GM12872 (cell line): ENCODE results near the gene SAMD9L.

Experiments used
- TF ChIP-seq, protein P1 (sequence below): IDR thresholded peaks from 3 replicates; pipeline ENCODE4 v1.5.1; 2011; ENCODE audit warnings: low read depth, mild to moderate bottlenecking, low read length, moderate library complexity; ENCODE audit not compliant: insufficient read depth

Gene SAMD9L

DNA sequence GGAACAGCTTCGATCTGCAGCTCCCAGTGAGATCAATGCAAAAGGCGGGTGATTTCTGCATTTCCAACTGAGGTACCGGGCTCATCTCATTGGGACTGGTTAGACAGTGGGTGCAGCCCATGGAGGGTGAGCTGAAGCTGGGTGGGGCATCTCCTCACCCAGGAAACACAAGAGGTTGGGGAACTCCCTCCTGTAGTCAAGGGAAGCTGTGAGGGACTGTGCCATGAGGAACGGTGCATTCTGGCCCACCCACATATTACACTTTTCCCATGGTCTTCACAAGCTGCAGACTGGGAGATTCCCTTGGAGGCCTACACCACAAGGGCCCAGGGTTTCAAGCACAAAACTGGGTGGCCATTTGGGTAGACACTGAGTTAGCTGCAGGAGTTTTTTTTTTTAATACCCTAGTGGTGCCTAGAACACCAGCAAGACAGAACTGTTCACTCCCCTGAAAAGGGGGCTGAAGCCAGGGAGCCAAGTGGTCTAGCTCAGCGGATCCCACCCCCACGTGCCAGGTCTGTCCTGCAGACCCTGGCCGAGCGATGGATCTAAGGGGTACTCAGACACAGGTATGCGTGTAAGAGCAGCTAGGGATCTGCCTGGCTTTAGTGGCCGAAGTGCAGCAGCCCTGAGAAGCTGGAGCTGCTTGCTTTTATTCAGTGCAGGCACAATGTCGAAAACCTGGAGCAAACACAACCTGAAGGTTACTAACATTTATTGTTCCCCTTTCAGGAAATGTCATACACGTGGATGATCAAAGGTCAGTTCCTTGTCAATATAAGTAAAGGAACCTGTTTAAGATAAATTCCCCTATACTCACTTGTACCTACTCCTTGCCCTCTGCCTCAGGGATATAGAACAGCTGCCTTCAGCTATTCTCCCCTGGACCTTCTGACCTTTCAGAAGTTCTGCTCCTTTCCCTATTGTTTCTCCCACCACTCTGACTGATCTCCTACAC, 27.3 kb downstream of the SAMD9L start:
- TF ChIP-seq, protein P1, sequence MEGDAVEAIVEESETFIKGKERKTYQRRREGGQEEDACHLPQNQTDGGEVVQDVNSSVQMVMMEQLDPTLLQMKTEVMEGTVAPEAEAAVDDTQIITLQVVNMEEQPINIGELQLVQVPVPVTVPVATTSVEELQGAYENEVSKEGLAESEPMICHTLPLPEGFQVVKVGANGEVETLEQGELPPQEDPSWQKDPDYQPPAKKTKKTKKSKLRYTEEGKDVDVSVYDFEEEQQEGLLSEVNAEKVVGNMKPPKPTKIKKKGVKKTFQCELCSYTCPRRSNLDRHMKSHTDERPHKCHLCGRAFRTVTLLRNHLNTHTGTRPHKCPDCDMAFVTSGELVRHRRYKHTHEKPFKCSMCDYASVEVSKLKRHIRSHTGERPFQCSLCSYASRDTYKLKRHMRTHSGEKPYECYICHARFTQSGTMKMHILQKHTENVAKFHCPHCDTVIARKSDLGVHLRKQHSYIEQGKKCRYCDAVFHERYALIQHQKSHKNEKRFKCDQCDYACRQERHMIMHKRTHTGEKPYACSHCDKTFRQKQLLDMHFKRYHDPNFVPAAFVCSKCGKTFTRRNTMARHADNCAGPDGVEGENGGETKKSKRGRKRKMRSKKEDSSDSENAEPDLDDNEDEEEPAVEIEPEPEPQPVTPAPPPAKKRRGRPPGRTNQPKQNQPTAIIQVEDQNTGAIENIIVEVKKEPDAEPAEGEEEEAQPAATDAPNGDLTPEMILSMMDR, result no peak

DNA sequence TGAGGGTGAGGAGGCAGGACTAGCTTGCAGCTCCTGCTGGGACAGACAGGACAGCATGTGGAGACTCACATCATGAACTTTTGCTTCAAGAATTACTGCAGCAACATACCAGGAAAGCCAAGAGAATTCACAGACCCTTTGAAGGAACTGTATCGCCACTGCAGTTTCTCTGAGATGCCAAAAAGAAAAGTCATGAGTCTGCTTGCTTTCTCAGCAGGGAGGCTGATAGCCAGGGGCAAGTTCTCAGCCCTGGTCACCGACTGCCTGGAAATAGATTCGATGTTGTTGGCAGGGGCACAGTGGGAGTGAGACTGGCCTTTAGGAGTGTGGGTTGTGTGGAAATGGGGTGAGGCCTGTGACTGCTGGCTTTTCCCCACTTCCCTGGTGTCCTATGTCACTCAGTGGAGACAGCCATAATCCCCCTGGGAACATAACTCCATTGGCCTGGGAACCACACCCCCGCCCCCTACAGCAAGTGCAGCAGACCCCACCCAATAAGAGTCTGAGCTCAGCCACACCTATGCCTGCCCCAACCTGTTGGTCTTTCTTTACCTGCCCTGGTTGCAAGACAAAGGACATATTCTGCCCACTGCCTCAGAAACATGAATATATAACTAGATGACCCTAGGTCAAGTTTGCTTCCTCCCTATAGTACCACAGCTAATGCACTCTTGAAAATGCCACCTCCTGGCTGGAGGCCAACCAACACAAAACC, 28.8 kb downstream of the SAMD9L start:
- TF ChIP-seq, protein P1, result no peak

DNA sequence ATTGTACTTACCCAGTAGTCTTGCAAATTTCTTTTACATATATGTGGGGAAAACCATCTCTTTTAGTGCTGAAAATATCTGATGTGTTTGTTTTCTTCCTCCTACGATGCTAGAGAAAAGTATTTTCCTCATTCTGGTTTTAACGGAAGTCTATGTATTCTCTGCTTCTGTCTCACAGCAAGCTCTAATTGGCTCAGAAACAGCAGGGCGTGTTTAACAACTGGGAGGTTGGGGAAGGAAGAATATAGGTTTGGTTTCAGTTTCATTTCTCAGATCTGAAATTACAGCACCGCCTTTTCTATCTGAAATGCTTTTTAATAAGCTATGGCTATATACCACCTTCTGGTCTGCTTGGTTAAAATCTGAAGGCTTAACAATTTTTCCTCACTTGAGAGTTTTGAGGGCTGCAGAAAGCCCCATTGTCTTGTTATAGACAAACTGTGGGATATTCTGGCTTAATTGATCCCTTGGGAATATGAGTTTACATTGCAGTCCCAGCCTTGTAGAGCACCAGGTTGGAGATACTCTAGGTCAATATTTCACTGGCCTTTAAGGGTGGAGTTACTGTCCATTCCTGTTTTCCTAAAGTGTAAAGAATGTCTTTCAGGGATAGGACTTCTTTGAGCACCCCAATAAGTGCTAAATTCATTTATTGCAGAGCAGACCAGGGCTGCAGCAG, 30.2 kb downstream of the SAMD9L start, which contains the start of gene SAMD9:
Gene SAMD9, minus strand, starts transcription at position 128 of the 679 bp plus-strand sequence. CDS start 11,882 bp downstream, outside the sequence.
- TF ChIP-seq, protein P1, result no peak

DNA sequence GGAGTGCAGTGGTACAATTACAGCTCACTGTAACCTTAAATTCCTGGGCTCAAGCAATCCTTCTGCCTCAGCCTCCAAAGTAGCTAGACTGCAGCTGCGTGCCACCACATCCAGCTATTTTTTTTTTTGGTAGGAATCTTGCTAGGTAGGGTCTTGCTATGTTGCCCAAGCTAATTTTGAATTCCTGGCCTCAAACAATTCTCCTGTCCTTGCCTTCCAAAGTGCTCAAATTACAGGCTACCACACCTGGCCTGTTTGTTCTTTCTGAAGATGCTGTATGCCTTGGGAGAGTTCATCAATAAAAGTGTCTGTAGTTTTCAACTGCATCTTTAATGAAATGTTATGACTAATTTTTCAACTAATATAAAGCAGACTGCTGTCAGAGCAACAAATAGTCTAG, 30.9 kb downstream of the SAMD9L start:
- TF ChIP-seq, protein P1, result no peak

DNA sequence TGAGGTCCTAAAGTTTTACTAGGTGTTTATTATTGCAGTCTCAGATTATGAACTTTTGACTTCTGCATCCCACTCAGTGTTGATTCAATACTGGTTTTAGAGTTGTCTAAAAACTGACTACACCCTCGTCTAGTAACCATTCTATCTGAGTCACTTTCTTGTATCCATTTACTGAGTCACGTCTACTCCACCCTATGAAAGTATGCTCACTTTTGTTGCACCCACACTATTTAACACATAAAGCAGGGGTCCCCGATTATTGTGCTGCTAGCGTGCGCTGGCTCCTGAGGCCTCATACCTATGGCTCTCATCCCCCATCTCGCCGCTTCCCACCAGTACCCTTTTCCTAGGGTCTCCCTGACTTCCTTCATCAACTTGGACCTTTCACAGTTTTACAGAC, 32.4 kb downstream of the SAMD9L start:
- TF ChIP-seq, protein P1, result no peak

DNA sequence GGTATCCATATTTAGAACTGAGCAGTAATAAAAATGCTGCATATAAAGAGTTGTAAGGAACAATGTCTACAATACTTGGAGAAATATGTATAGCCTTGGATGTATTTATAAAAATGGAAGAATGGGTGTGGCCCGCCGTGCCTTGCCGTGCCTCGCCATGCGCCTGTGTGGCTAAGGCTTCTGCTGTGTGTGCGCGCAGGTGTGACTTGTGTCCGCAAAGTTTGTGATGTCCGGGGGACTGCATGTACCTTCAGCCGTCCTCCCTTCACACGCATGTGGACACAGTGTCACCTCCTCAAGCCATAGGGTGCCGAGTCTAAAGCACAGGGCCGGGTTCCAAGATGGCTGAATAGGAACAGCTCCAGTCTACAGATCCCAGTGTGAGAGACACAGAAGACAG, 40.2 kb downstream of the SAMD9L start:
- TF ChIP-seq, protein P1, result no peak

DNA sequence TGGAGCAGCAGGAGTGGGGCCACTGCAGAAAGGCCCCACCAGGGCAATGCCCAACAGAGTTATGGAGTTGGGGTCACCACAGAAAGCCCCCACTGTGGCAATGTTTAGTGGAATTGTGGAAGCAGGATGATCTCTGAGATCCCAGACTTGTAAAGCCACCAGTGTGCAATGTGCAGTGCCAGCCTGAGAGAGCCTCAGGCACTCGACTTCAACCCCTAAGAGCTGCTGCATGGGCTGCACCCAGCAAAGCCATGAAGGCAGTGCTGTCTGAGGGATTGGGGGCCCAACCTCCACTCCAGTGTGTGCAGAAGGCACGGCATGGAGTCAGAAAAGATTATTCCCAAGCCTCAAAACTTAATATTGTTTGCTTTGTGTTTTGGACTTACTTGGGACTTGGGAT, 50.8 kb downstream of the SAMD9L start:
- TF ChIP-seq, protein P1, result no peak
